Hepatocyte (in vitro differentiated cells): Measurements from ENCODE around the gene HSDL2. TPM values are rescaled to one million over a fixed set of nuclear protein-coding genes. Genes with fewer than 3 reads are reported as not detected.

Experiments used
- DNase-seq: peaks from one replicate; pipeline ENCODE4 v3.0.0-alpha.2; 2016; ENCODE audit warnings: low spot score
- H2AFZ ChIP-seq: fragments of 200-600 bp; sonication (generic); 2 replicates; pipeline ENCODE4 v1.6.0; 2016; ENCODE audit warnings: antibody characterized with exemption, mild to moderate bottlenecking
- H3K27ac ChIP-seq: fragments of 200-600 bp; sonication (generic); 2 replicates; pipeline ENCODE4 v1.5.1; 2016; ENCODE audit warnings: mild to moderate bottlenecking
- H3K27me3 ChIP-seq: fragments of 200-600 bp; sonication (generic); 2 replicates; pipeline ENCODE4 v1.6.1; 2016
- H3K36me3 ChIP-seq: fragments of 200-600 bp; sonication (generic); replicated peaks from 2 replicates; pipeline ENCODE4 v1.5.1; 2016; ENCODE audit warnings: low read depth; ENCODE audit not compliant: insufficient read depth
- H3K4me1 ChIP-seq: fragments of 200-600 bp; sonication (generic); 2 replicates; pipeline ENCODE4 v1.5.1; 2016; ENCODE audit warnings: mild to moderate bottlenecking, moderate library complexity; ENCODE audit not compliant: insufficient read depth
- H3K4me2 ChIP-seq: fragments of 200-600 bp; sonication (generic); 2 replicates; pipeline ENCODE4 v1.6.0; 2016
- H3K4me3 ChIP-seq: fragments of 200-600 bp; sonication (generic); 2 replicates; pipeline ENCODE4 v1.5.1; 2016; ENCODE audit warnings: mild to moderate bottlenecking
- H3K79me2 ChIP-seq: fragments of 200-600 bp; sonication (generic); 2 replicates; pipeline ENCODE4 v1.6.0; 2017; ENCODE audit warnings: mild to moderate bottlenecking
- H3K9me2 ChIP-seq: fragments of 200-600 bp; sonication (generic); replicated peaks from 2 replicates; pipeline ENCODE4 v1.6.0; 2017; ENCODE audit warnings: mild to moderate bottlenecking; ENCODE audit not compliant: insufficient read depth
- H3K9me3 ChIP-seq: fragments of 200-600 bp; sonication (generic); 2 replicates; pipeline ENCODE4 v1.5.1; 2016; ENCODE audit warnings: low read depth, mild to moderate bottlenecking
- H4K20me1 ChIP-seq: fragments of 200-600 bp; sonication (generic); 2 replicates; pipeline ENCODE4 v1.6.0; 2016; ENCODE audit warnings: mild to moderate bottlenecking; ENCODE audit not compliant: insufficient read depth, poor library complexity, severe bottlenecking
- CTCF ChIP-seq: fragments of 200-600 bp; sonication (generic); IDR thresholded peaks from 2 replicates; pipeline ENCODE4 v1.5.1; 2016; ENCODE audit warnings: antibody characterized with exemption, mild to moderate bottlenecking; ENCODE audit not compliant: poor library complexity
- EZH2 ChIP-seq: fragments of 200-600 bp; sonication (generic); IDR thresholded peaks from 2 replicates; pipeline ENCODE4 v1.6.1; 2016; ENCODE audit warnings: antibody characterized with exemption, mild to moderate bottlenecking, borderline replicate concordance
- EZH2phosphoT487 ChIP-seq: fragments of 200-600 bp; sonication (generic); IDR thresholded peaks from one replicate; pipeline ENCODE4 v1.6.1; 2018; ENCODE audit warnings: antibody characterized with exemption, mild to moderate bottlenecking, low read depth, moderate library complexity; ENCODE audit not compliant: unreplicated experiment, severe bottlenecking
- WGBS: methylation state at CpG from one replicate; pipeline ENCODE4 v1.1.6; 2016; ENCODE audit warnings: low lambda C conversion rate; ENCODE audit errors: missing lambda C conversion rate; 5-methylcytosine and 5-hydroxymethylcytosine counted together
- polyA plus RNA-seq: library from polyadenylated mRNA; unstranded; fragments of >200 nt; fragmentation: Nextera tagmentation; extraction: Ambion mirVana; gene quantifications from 2 replicates; pipeline ENCODE4 v1.2.1, GENCODE V29; 2016
- total RNA-seq: library from RNA; depleted of rRNA; stranded (reverse); fragments of >200 nt; gene quantifications from 2 replicates; pipeline ENCODE4 v1.2.3, GENCODE V29; 2014

The HSDL2 gene
- total and polyA plus RNA-seq, 2 experiments from 2014 or later: 50.0 to 97.3 TPM

DNA sequence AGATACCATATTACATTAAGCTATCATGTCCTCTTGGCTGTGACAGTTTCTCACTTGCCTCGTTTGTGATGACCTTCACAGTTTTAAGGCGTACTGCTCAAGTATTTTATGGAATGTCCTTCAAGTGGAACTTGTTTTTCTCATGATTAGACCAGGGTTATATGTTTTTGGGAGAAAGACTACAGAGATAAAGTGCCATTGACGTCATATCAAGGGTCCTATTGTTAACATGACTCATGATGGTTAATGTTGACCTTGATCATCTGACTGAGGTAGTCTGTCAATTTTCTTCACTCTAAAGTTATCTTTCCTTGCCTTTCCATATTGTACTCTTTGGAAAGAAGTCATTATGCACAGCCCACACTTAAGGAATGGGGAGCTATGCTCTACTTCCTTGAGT is 28.7 kb upstream of the HSDL2 start:
- no peaks in the 10 kb centered on the region for H3K36me3 ChIP-seq
- no peak overlapping the region for H3K4me3 ChIP-seq
- H3K27me3 ChIP-seq: no peaks in the 10 kb centered on the region
- H2AFZ ChIP-seq: no peak overlapping the region
- no peak for DNase-seq
- H3K9me3 ChIP-seq: no peaks in the 10 kb centered on the region
- no peak overlapping the region for H3K27ac ChIP-seq
- no peak overlapping the region for H3K4me2 ChIP-seq
- H4K20me1 ChIP-seq: no peaks in the 10 kb centered on the region
- no peaks in the 10 kb centered on the region for H3K9me2 ChIP-seq
- WGBS: 81% methylated on average over 3 of the region's 3 CpGs
- H3K4me1 ChIP-seq: no peaks in the 10 kb centered on the region
- no peaks in the 10 kb centered on the region for H3K79me2 ChIP-seq
- no peak for TF ChIP-seq CTCF
- TF ChIP-seq EZH2: no peak
- TF ChIP-seq EZH2phosphoT487: no peak

DNA sequence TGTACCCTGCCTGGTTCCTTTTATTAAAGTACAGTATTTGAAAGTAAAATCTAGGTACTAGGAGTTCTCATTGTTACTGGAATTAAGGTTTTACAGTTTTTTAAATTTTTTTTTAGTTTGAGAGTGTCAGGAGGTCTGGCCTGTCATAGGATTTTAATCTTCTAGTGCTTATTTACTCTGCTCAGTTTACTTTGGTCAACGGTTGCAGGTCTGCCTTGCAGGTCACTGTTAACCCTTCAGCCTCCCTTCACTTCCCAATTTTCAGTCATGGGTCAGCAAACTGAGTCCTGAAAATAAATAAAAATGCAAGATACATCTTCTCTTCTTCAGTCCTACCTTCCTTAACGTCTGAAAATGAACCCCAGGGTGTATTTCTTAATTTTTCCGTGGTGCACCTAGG is 27.7 kb upstream of the HSDL2 start:
- TF ChIP-seq CTCF (no peak), EZH2phosphoT487 (no peak), EZH2 (no peak)
- Histone ChIP-seq H3K4me2 (no peak overlapping the region), H3K9me2 (no peaks in the 10 kb centered on the region), H2AFZ (no peak overlapping the region), H4K20me1 (no peaks in the 10 kb centered on the region), H3K9me3 (no peaks in the 10 kb centered on the region), H3K4me3 (no peak overlapping the region), H3K79me2 (no peaks in the 10 kb centered on the region), H3K27ac (no peak overlapping the region), H3K27me3 (no peaks in the 10 kb centered on the region), H3K4me1 (no peaks in the 10 kb centered on the region), H3K36me3 (no peaks in the 10 kb centered on the region)
- 44% methylated on average over 3 of the region's 3 CpGs for WGBS
- no peak for DNase-seq

DNA sequence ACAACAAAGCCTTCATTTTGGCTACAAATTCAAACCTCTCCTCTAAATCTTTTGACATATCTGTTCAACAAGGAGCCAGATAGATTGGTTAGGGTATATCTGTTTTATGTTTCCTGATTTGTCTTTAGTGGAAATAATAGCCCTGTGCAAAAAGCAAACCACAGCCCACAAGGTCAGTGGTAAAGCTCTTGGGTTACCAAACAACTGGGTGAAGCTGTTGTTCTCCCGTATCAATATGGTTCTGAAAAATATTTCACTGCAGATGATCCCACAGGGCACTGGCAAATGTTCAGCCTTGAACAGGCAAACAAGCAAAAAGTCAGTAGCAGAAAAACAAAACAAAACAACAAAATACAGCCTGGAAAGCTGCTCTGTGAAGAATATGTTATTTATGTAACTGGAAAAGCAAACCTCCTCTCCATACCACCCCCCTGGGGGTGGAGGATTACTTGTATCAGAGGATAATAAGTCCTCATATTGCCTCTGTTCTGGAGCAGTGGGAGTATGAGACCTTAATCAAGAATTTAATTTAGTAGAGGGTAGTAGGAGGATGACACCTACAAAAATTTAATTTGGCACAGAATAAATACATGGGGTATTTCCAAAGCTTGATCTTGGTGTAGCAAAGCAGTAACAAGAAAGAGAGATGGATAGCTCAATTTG is 25.7 kb upstream of the HSDL2 start:
- DNase-seq: no peak
- Histone ChIP-seq H3K4me1 (no peaks in the 10 kb centered on the region), H3K27ac (no peak overlapping the region), H3K79me2 (no peaks in the 10 kb centered on the region), H3K9me3 (no peaks in the 10 kb centered on the region), H3K4me2 (no peak overlapping the region), H4K20me1 (no peaks in the 10 kb centered on the region), H3K4me3 (no peak overlapping the region), H3K36me3 (no peaks in the 10 kb centered on the region), H3K27me3 (no peaks in the 10 kb centered on the region), H2AFZ (no peak overlapping the region), H3K9me2 (no peaks in the 10 kb centered on the region)
- TF ChIP-seq EZH2phosphoT487 (no peak), CTCF (no peak), EZH2 (no peak)
- 69% methylated on average over 1 of the region's 1 CpG for WGBS
